NCI-H526 treated with DMSO at 0.1 percent for 48 hours (cell line): ENCODE results near the gene NDUFAF2.
"Not testable (repeated sequence)": the region's sequence is repeated elsewhere in the genome, so short reads cannot be mapped to it uniquely, and the experiment has no call there.

ENCODE experiments used
- DNase-seq: peaks from one replicate; lab custom pipeline; 2025; lab: John Stamatoyannopoulos, UW

The NDUFAF2 gene

GRCh38 chr5:61178702-61179101 is 233.7 kb downstream of the NDUFAF2 start:
- no peak for DNase-seq

GRCh38 chr5:61180886-61181285 is 235.9 kb downstream of the NDUFAF2 start:
- DNase-seq, result no peak

GRCh38 chr5:61182449-61182848 is 237.4 kb downstream of the NDUFAF2 start:
- DNase-seq, result no peak

- no peak for DNase-seq
Observed at GRCh38 chr5:61183538-61183937, 238.5 kb downstream of the NDUFAF2 start.

- DNase-seq, result no peak
Observed at GRCh38 chr5:61184708-61185107, 239.7 kb downstream of the NDUFAF2 start.

- no peak for DNase-seq
Observed at GRCh38 chr5:61186634-61187033, 241.6 kb downstream of the NDUFAF2 start.

GRCh38 chr5:61187352-61187751 is 242.3 kb downstream of the NDUFAF2 start:
- DNase-seq, result not testable (repeated sequence)

GRCh38 chr5:61187826-61188225 is 242.8 kb downstream of the NDUFAF2 start:
- not testable (repeated sequence) for DNase-seq

GRCh38 chr5:61198606-61199005 is 253.6 kb downstream of the NDUFAF2 start:
- no peak for DNase-seq

GRCh38 chr5:61200582-61201155 is 255.7 kb downstream of the NDUFAF2 start:
- DNase-seq, result no peak

- no peak for DNase-seq
Observed at GRCh38 chr5:61202213-61202612, 257.2 kb downstream of the NDUFAF2 start.
